Caco-2 (cell line): Measurements from ENCODE around the gene ZNF217. TPM values are rescaled to one million over a fixed set of nuclear protein-coding genes. Genes with fewer than 3 reads are reported as not detected.
"Not testable (repeated sequence)": the region's sequence is repeated elsewhere in the genome, so short reads cannot be mapped to it uniquely, and the experiment has no call there.

Experiments
- BruUV-seq: library from RNA; stranded (reverse); fragments of 400-500 nt; replicated peaks from 2 replicates; lab custom pipeline; 2021; lab: Mats Ljungman, UMichigan
- CTCF ChIA-PET: fragments of 300-600 bp; sonication (Branson Sonifier 250); formaldehyde crosslinking; loops from one replicate; lab custom pipeline; 2022; ENCODE audit warnings: antibody characterized with exemption; lab: Charles Lee
- POLR2A ChIA-PET: fragments of 300-600 bp; sonication (Branson Sonifier 250); formaldehyde crosslinking; loops from one replicate; lab custom pipeline; 2022; ENCODE audit warnings: antibody characterized with exemption; lab: Charles Lee
- DNase-seq, 2 experiments: peaks; one replicate each; pipeline versions ENCODE4 v3.0.0 to v3.0.0-alpha.2; 2020 to 2022
- H3K27me3 ChIP-seq: replicated peaks from 2 replicates; pipeline ENCODE4 v1.6.0; 2011; ENCODE audit warnings: low read length; ENCODE audit not compliant: control insufficient read depth, insufficient read depth
- H3K36me3 ChIP-seq: 2 replicates; pipeline ENCODE4 v1.5.1; 2011; ENCODE audit warnings: low read length; ENCODE audit not compliant: control insufficient read depth, insufficient read depth
- H3K4me1 ChIP-seq: fragments of 250-450 bp; sonication (Bioruptor Pico); 2 replicates; pipeline ENCODE4 v1.5.1; 2020; ENCODE audit warnings: mild to moderate bottlenecking
- H3K4me3 ChIP-seq: 2 replicates; pipeline ENCODE4 v1.5.1; 2011; ENCODE audit warnings: low read depth, mild to moderate bottlenecking, control low read depth, low read length
- H3K9me3 ChIP-seq: fragments of 250-450 bp; sonication (Bioruptor Pico); 2 replicates; pipeline ENCODE4 v1.5.1; 2020; ENCODE audit warnings: mild to moderate bottlenecking, moderate library complexity
- H3K27ac Mint-ChIP-seq: one replicate; pipeline ENCODE4 v1.8.0; 2022; ENCODE audit warnings: mixed read lengths; ENCODE audit not compliant: unreplicated experiment
- H3K27me3 Mint-ChIP-seq: one replicate; pipeline ENCODE4 v1.8.0; 2022; ENCODE audit warnings: mixed read lengths; ENCODE audit not compliant: insufficient read depth, unreplicated experiment
- H3K36me3 Mint-ChIP-seq: one replicate; pipeline ENCODE4 v1.8.0; 2022; ENCODE audit warnings: mild to moderate bottlenecking, mixed read lengths; ENCODE audit not compliant: insufficient read depth, unreplicated experiment
- H3K4me1 Mint-ChIP-seq: one replicate; pipeline ENCODE4 v1.8.0; 2022; ENCODE audit warnings: low read depth, mixed read lengths; ENCODE audit not compliant: unreplicated experiment
- H3K4me3 Mint-ChIP-seq: one replicate; pipeline ENCODE4 v1.8.0; 2022; ENCODE audit warnings: mild to moderate bottlenecking, moderate library complexity, mixed read lengths; ENCODE audit not compliant: unreplicated experiment
- H3K9me3 Mint-ChIP-seq: one replicate; pipeline ENCODE4 v1.8.0; 2022; ENCODE audit warnings: mixed read lengths; ENCODE audit not compliant: unreplicated experiment
- CTCF ChIP-seq, 2 experiments: fragments of 200-600 bp in 1 of 2; IDR thresholded peaks; 1 replicate in 1 of 2; 2 replicates in 1 of 2; pipeline versions ENCODE4 v1.5.1 to v1.8.0; 2011 to 2022; ENCODE audit warnings: antibody characterized with exemption in 1 of 2, control low read depth in 1 of 2, inconsistent platforms in 1 of 2, low read depth in 1 of 2, low read length in 1 of 2, mild to moderate bottlenecking in 1 of 2, moderate library complexity in 1 of 2; ENCODE audit not compliant: insufficient read depth in 1 of 2, severe bottlenecking in 1 of 2, unreplicated experiment in 1 of 2
- intact Hi-C: fragments of 100-400 bp; cut with micrococcal nuclease; formaldehyde crosslinking; loops from one replicate; pipeline ENCODE4 v1.10.0; 2022; ENCODE audit not compliant: unreplicated experiment
- total RNA-seq: library from RNA; stranded (reverse); gene quantifications from 2 replicates; pipeline ENCODE4 v1.2.3, GENCODE V29; 2022

Gene ZNF217
- total RNA-seq, 1 experiment from 2014 or later: 65.5 TPM

GRCh38 chr20:53539516-53539915 is 54.1 kb downstream of the ZNF217 start:
- ChIA-PET CTCF (interaction anchor here (0.5 to 2.4 kb wide), 4 partner anchors 8 to 42 kb away, joined by 3 to 11 read pairs (median 6); no protein-coding TSS in a partner anchor), POLR2A (no interaction called here)
- Mint-ChIP-seq H3K36me3 (no peaks in the 10 kb centered on the region), H3K27me3 (no peaks in the 10 kb centered on the region), H3K9me3 (peaks cover 4% of the 10 kb centered on the region), H3K4me1 (no peaks in the 10 kb centered on the region), H3K27ac (no peak overlapping the region), H3K4me3 (no peak overlapping the region)
- TF ChIP-seq CTCF (IDR thresholded peaks at IDR 0.05; ENCODE audit: insufficient read depth in 1 of 2, low read depth in 1 of 2, low read length in 1 of 2, severe bottlenecking in 1 of 2, unreplicated experiment in 1 of 2): no peak
- BruUV-seq: no TSS peak
- intact Hi-C loops: no loop called here
- no peaks in the 10 kb centered on the region for H3K9me3 ChIP-seq
- H3K4me1 ChIP-seq: no peaks in the 10 kb centered on the region
- H3K4me3 ChIP-seq: no peak overlapping the region
- no peak for DNase-seq
- H3K36me3 ChIP-seq: no peaks in the 10 kb centered on the region
- no peaks in the 10 kb centered on the region for H3K27me3 ChIP-seq

- H3K9me3 ChIP-seq, intact Hi-C loops, H3K4me3 Mint-ChIP-seq, H3K27me3 Mint-ChIP-seq, H3K4me3 ChIP-seq, H3K27me3 ChIP-seq, H3K4me1 ChIP-seq, BruUV-seq, DNase-seq, H3K36me3 ChIP-seq, H3K4me1 Mint-ChIP-seq, H3K27ac Mint-ChIP-seq, H3K36me3 Mint-ChIP-seq: not testable (repeated sequence)
- ChIA-PET POLR2A (interaction anchor here (0.6 kb wide), 1 partner anchor 1234 kb away, joined by 4 read pairs; no protein-coding TSS in a partner anchor), CTCF (interaction anchor here (1.8 kb wide), 1 partner anchor 11 kb away, joined by 10 read pairs; no protein-coding TSS in a partner anchor)
- peaks cover 18% of the 10 kb centered on the region for H3K9me3 Mint-ChIP-seq
Observed at GRCh38 chr20:53536382-53536781, 57.3 kb downstream of the ZNF217 start.

- Mint-ChIP-seq H3K4me1 (no peaks in the 10 kb centered on the region), H3K9me3 (peaks cover 18% of the 10 kb centered on the region), H3K4me3 (no peak overlapping the region), H3K27ac (no peak overlapping the region), H3K36me3 (no peaks in the 10 kb centered on the region), H3K27me3 (no peaks in the 10 kb centered on the region)
- ChIA-PET CTCF (interaction anchor here (1.8 kb wide), 1 partner anchor 12 kb away, joined by 10 read pairs; no protein-coding TSS in a partner anchor), POLR2A (interaction anchor here (0.6 kb wide), 1 partner anchor 1235 kb away, joined by 4 read pairs; no protein-coding TSS in a partner anchor)
- H3K36me3 ChIP-seq: no peaks in the 10 kb centered on the region
- H3K4me3 ChIP-seq: no peak overlapping the region
- H3K9me3 ChIP-seq: peaks cover 7% of the 10 kb centered on the region; the same call in 1 of the 2 replicates
- H3K27me3 ChIP-seq: no peaks in the 10 kb centered on the region
- H3K4me1 ChIP-seq: no peaks in the 10 kb centered on the region
- TF ChIP-seq CTCF (IDR thresholded peaks at IDR 0.05; ENCODE audit: insufficient read depth in 1 of 2, low read depth in 1 of 2, low read length in 1 of 2, severe bottlenecking in 1 of 2, unreplicated experiment in 1 of 2): no peak
- intact Hi-C loops: no loop called here
- DNase-seq: no peak
- no TSS peak for BruUV-seq
Observed at GRCh38 chr20:53535878-53536277, 57.8 kb downstream of the ZNF217 start.
